ENCODE data around the gene LRRC3. TPM values are rescaled to one million over a fixed set of nuclear protein-coding genes. Genes with fewer than 3 reads are reported as not detected.

The LRRC3 gene
- total and polyA plus RNA-seq, 2 of the 4 experiments (the other 2 are of a cell fraction) = under 0.01 to 0.38 TPM

GRCh38 chr21:44510109-44510507 lies 54.8 kb downstream of the LRRC3 start:
- Histone ChIP-seq H4K20me1 (ENCODE audit: insufficient read depth, low read length) (no peaks in the 10 kb centered on the region), H3K27me3 (ENCODE audit: control insufficient read depth, insufficient read depth, low read length) (peaks cover 23% of the 10 kb centered on the region), H2AK9ac (replicated peaks; ENCODE audit: low read depth, low read length, poor library complexity) (no peak overlapping the region), H3K9me3 (ENCODE audit: control insufficient read depth, insufficient read depth, low read length) (no peaks in the 10 kb centered on the region), H2BK120ac (ENCODE audit: low read depth, low read length) (no peak overlapping the region), H2BK5ac (ENCODE audit: low read depth, low read length, poor library complexity, severe bottlenecking) (no peak overlapping the region), H3K23ac (ENCODE audit: low read depth, low read length) (no peak overlapping the region), H3K4me2 (ENCODE audit: low read depth, low read length) (no peak overlapping the region), H2BK20ac (ENCODE audit: low read depth, low read length) (no peak overlapping the region), H4K91ac (ENCODE audit: insufficient read depth, low read depth, low read length) (no peak overlapping the region), H3K18ac (ENCODE audit: low read depth, low read length) (no peak overlapping the region), H3K36me3 (ENCODE audit: control insufficient read depth, insufficient read depth, low read length) (no peaks in the 10 kb centered on the region), H3K27ac (ENCODE audit: insufficient read depth, low read length) (no peak overlapping the region), H3K14ac (replicated peaks; ENCODE audit: low read depth, low read length) (no peak overlapping the region), H3K9me1 (ENCODE audit: insufficient read depth, low read length) (no peaks in the 10 kb centered on the region), H4K5ac (ENCODE audit: low read depth, low read length) (no peak overlapping the region), H4K8ac (ENCODE audit: low read depth in 2 of 2, low read length in 2 of 2) (no peak overlapping the region), H3K4me3 (ENCODE audit: insufficient read depth, low read depth, low read length) (no peak overlapping the region), H3K4ac (ENCODE audit: low read depth, low read length) (no peak overlapping the region), H2AK5ac (ENCODE audit: low read depth, low read length) (no peak overlapping the region), H2BK15ac (ENCODE audit: low read depth, low read length) (no peak overlapping the region), H3K79me1 (ENCODE audit: low read depth in 1 of 2, low read length in 2 of 2) (no peaks in the 10 kb centered on the region), H3K56ac (ENCODE audit: extremely low read depth, insufficient read depth, low read length) (no peak overlapping the region), H3K9ac (ENCODE audit: low read depth, low read length) (no peak overlapping the region), H3K4me1 (ENCODE audit: control insufficient read depth, insufficient read depth, low read length) (no peaks in the 10 kb centered on the region), H2AFZ (replicated peaks; ENCODE audit: low read length, poor library complexity) (no peak overlapping the region)
- ChIA-PET CTCF (interaction anchor here (0.6 kb wide), 1 partner anchor 330 kb away, joined by 8 read pairs; no protein-coding TSS in a partner anchor), POLR2A (ENCODE audit: unreplicated experiment) (no interaction called here)
- intact Hi-C loops (cut with micrococcal nuclease) = loop anchor here (1.0 kb wide), 1 partner anchor 283 kb away; no protein-coding TSS in a partner anchor
- WGBS, 2 experiments (ENCODE audit: extremely low coverage in 2 of 2, insufficient read length in 1 of 2) = 72% methylated on average over 13 of the region's 18 CpGs; no CpG with 5 or more reads in 1 of the 2 experiments
- ATAC-seq (ENCODE audit: low read depth) (no peak), DNase-seq (no peak)
- dilution Hi-C loops (cut with HindIII; ENCODE audit: low sequenced_read_pairs, unreplicated experiment) = no loop called here
- in situ Hi-C loops (cut with MboI; ENCODE audit: low sequenced_read_pairs) = loop anchor here (25.0 kb wide), 1 partner anchor 427 kb away; the partner anchor contains the start of gene SLX9
- TF ChIP-seq CEBPB (IDR thresholded peaks at IDR 0.05; ENCODE audit: low read depth, low read length) (no peak), ELK1 (IDR thresholded peaks at IDR 0.05; ENCODE audit: borderline replicate concordance, low read depth, low read length) (no peak), BHLHE40 (IDR thresholded peaks at IDR 0.05; ENCODE audit: low read depth, low read length) (no peak), NFE2L2 (IDR thresholded peaks at IDR 0.05; ENCODE audit: low read depth, low read length) (no peak), CTCF (conservative IDR thresholded peaks at IDR 0.05; ENCODE audit: low read depth, low read length) (no peak), POLR2A (IDR thresholded peaks at IDR 0.05; ENCODE audit: low read depth, low read length) (no peak), RCOR1 (IDR thresholded peaks at IDR 0.05; ENCODE audit: insufficient replicate concordance, low read length) (no peak), MAZ (IDR thresholded peaks at IDR 0.05; ENCODE audit: borderline replicate concordance, low read depth, low read length) (no peak), MXI1 (IDR thresholded peaks at IDR 0.05; ENCODE audit: borderline replicate concordance, low read depth, low read length) (no peak), FOS (IDR thresholded peaks at IDR 0.05; ENCODE audit: low read depth, low read length) (no peak), SMC3 (IDR thresholded peaks at IDR 0.05; ENCODE audit: low read depth, low read length) (no peak), RAD21 (IDR thresholded peaks at IDR 0.05; ENCODE audit: low read length) (no peak), MAFK (IDR thresholded peaks at IDR 0.05; ENCODE audit: low read depth, low read length) (no peak), USF2 (IDR thresholded peaks at IDR 0.05; ENCODE audit: low read depth, low read length) (no peak), RFX5 (IDR thresholded peaks at IDR 0.05; ENCODE audit: low read depth, low read length) (no peak), CHD1 (IDR thresholded peaks at IDR 0.05; ENCODE audit: low read depth, low read length) (no peak)
- no TSS peak for BruUV-seq (replicated peaks)

All from IMR-90 (cell line).